Liver (tissue), 3 donors: ENCODE data around the gene ARID5A.

Experiments used
- ATF3 ChIP-seq: IDR thresholded peaks from 2 replicates; pipeline ENCODE4 v1.6.1; 2016; ENCODE audit warnings: antibody characterized with exemption
- CTCF ChIP-seq: fragments of 150-350 bp; IDR thresholded peaks from 2 replicates; pipeline ENCODE4 v1.5.1; 2017; ENCODE audit warnings: improper control_type of control experiment, low read depth, low read length; ENCODE audit not compliant: missing input control
- RAD21 ChIP-seq, 2 donors: IDR thresholded peaks; 2 replicates each; pipeline ENCODE4 v1.6.1; 2016; ENCODE audit warnings: antibody characterized with exemption in 2 of 2, mild to moderate bottlenecking in 2 of 2
- YY1 ChIP-seq: IDR thresholded peaks from 2 replicates; pipeline ENCODE4 v1.6.1; 2016; ENCODE audit warnings: antibody characterized with exemption, mild to moderate bottlenecking
- donor health status: healthy.
- donor health status: healthy.

- TF ChIP-seq CTCF = no peak
- no peak for TF ChIP-seq RAD21 (IDR thresholded peaks at IDR 0.05)
- TF ChIP-seq ATF3 = no peak
- no peak for TF ChIP-seq YY1
These were observed 10.4 kb upstream of the ARID5A start for GRCh38 chr2:96526101-96526591.
